ENCODE results near the gene CIBAR2.

The CIBAR2 gene

DNA sequence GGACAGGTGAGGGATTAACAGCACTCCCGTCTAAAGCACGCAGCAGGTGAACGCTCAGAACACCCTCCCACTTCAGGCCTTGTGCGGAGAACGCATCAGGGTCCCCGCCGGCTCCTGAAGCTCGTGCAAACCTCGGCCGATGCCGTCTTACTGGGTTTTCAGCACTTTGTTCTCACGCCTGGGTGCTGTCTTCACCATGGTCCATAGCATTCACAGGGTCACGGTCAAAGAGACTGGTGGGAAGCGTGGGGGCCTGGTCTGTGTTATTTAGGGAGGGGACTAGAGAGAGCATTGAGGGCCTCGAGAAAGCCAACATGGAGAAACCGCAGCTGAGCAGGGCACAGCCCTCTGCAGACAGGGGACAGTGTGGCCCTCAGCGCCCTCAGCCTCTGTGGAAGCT lies 26.6 kb downstream of the CIBAR2 start:
- no peak overlapping the region for H3K4me3 ChIP-seq (ENCODE audit: low read depth, low read length)
- TF ChIP-seq POLR2A (IDR thresholded peaks at IDR 0.05; ENCODE audit: extremely low read depth, insufficient read length) (no peak), MYC (IDR thresholded peaks at IDR 0.05; ENCODE audit: low read depth, low read length) (no peak)
- TF ChIP-seq, protein P1, sequence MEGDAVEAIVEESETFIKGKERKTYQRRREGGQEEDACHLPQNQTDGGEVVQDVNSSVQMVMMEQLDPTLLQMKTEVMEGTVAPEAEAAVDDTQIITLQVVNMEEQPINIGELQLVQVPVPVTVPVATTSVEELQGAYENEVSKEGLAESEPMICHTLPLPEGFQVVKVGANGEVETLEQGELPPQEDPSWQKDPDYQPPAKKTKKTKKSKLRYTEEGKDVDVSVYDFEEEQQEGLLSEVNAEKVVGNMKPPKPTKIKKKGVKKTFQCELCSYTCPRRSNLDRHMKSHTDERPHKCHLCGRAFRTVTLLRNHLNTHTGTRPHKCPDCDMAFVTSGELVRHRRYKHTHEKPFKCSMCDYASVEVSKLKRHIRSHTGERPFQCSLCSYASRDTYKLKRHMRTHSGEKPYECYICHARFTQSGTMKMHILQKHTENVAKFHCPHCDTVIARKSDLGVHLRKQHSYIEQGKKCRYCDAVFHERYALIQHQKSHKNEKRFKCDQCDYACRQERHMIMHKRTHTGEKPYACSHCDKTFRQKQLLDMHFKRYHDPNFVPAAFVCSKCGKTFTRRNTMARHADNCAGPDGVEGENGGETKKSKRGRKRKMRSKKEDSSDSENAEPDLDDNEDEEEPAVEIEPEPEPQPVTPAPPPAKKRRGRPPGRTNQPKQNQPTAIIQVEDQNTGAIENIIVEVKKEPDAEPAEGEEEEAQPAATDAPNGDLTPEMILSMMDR (IDR thresholded peaks at IDR 0.05; ENCODE audit: low read depth, low read length): no peak
- TF ChIP-seq, protein P2, sequence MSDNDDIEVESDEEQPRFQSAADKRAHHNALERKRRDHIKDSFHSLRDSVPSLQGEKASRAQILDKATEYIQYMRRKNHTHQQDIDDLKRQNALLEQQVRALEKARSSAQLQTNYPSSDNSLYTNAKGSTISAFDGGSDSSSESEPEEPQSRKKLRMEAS (IDR thresholded peaks at IDR 0.05; ENCODE audit: low read depth, low read length): no peak
- no peak for DNase-seq (ENCODE audit: low read depth)

DNA sequence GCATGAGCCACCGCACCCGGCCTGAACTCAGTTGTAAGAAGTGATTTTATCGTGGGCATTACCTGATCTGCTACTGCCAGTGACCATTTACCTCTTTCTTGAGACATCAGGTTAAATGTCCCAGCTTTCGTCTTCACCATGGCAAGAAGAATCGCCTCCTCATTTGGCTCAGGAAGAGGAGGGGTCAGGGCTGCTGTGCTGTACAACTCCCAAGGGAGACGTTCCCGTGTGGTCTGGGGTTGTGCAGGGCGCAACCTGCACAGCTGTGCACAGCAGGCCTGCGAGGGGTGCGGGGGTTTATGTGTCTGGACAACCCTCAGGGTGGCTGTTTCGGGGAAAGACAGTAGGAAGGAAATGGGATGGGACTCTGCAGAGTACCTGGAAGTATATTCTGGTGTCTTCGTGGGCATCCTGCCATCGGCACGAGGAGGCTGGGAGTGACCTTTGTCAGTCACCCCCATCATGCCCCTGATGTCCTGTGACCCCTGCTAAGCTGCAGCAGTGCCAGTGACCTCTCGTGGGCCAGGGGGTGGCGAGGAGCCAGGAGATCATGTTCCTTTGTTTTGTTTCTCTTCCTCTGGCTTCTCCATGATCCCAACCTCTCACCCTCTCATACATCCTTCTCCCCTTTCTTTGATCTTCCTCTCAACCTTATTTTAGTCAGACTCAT lies 27.3 kb downstream of the CIBAR2 start:
- no peak overlapping the region for H3K4me3 ChIP-seq (ENCODE audit: low read depth, low read length)
- no peak for TF ChIP-seq MYC (IDR thresholded peaks at IDR 0.05; ENCODE audit: low read depth, low read length)
- no peak for TF ChIP-seq POLR2A (IDR thresholded peaks at IDR 0.05; ENCODE audit: extremely low read depth, insufficient read length)
- TF ChIP-seq, protein P1 (IDR thresholded peaks at IDR 0.05; ENCODE audit: low read depth, low read length): no peak
- DNase-seq (ENCODE audit: low read depth): peak; percentile 65

DNA sequence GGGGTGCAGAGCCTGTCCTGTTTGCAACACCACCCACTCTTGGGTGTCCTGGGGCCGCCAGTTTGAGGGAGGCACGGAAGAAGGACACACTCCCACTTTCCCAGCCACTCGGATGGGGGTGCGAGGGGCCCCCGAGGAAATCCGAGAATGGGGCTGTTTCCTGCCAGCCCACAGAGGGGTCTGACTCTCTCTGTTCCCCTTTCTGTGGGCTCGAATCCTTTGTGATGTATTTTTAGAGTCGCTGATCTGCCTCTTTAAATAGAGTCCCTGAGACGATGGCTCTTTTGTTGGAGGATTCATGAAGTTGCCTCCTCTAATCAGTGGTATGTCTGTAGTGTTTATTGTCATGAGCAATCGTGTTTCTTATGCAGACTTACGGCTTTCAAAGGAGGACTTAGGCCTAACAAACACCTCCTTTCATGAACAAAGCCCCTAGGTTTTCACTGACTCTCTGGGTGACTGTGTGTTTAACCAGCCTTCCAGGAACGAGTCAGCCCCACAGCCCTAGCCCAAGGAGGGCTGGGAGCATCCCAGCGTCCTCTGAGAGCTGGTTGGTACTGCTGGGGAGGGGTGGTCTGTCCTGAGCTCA lies 29.1 kb downstream of the CIBAR2 start:
- DNase-seq (ENCODE audit: low read depth): no peak
- TF ChIP-seq, protein P1 (IDR thresholded peaks at IDR 0.05; ENCODE audit: low read depth, low read length): no peak
- no peak for TF ChIP-seq POLR2A (IDR thresholded peaks at IDR 0.05; ENCODE audit: extremely low read depth, insufficient read length)
- H3K4me3 ChIP-seq (ENCODE audit: low read depth, low read length): no peak overlapping the region

DNA sequence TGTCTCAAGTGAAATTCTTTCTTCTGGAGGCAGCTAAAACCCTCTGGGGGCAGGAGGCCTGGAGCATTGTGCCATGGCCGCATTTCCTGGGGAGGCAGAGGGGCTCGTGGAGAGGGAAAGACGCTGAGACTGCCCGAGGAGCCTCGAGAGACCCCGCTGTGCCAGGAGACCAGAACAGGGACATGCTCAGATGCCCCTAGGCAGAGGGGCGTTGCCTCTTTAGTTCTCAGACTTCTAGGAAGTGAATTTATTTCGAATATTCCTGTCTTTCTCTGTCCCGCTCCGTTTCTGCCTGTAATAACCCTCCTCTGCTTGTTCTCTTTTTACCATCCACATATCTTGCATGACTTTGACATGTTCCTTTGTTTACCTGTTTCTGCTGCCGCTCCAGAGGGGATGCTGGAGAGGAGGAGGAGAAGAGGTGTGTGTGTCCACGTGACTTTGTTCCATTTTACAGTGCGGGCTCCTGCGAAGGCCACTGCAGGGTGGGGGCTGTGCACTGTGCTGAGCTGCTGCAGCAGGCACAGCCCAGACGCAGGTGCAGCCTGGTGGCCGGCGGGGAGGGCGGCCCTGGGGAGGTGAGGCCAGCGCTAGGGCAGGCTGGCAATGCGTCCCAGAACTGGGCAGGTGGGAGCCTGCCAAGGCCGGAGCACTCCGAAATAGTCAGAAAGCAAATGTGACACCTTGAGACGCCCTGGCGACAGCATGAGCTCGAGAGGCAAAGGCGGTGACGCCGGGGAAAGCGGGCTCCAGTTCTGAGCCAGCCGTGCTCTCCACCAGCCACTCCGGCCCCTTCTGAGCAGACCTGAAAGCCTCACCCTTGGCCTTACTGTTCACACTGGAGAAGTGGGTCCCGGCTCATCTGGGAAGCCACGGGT lies 29.9 kb downstream of the CIBAR2 start:
- no peak for TF ChIP-seq POLR2A (IDR thresholded peaks at IDR 0.05; ENCODE audit: extremely low read depth, insufficient read length)
- no peak overlapping the region for H3K4me3 ChIP-seq (ENCODE audit: low read depth, low read length)
- DNase-seq (ENCODE audit: low read depth): no peak

DNA sequence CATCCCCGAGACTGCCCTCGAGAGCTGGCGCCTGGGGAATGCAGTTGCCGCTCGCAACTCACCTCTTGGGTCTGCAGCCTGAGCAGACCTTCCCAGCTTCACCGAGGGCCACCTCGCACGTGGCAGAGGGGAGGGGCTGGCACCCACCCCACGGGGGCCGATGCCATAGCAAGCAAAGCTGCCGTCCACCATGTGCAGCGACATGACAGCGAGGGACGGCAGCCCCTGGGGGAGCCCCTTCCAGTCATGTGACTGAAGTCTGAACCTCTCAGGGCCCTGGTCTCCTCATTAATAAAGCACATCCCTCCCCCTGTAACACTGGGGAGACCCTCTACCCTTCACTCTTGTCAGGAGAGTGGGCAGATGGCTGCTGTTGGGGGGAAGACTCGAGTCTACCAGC lies 30.5 kb downstream of the CIBAR2 start:
- no peak for TF ChIP-seq POLR2A (IDR thresholded peaks at IDR 0.05; ENCODE audit: extremely low read depth, insufficient read length)
- TF ChIP-seq, protein P2 (IDR thresholded peaks at IDR 0.05; ENCODE audit: low read depth, low read length): no peak
- TF ChIP-seq MYC (IDR thresholded peaks at IDR 0.05; ENCODE audit: low read depth, low read length): no peak
- TF ChIP-seq, protein P1 (IDR thresholded peaks at IDR 0.05; ENCODE audit: low read depth, low read length): no peak
- no peak overlapping the region for H3K4me3 ChIP-seq (ENCODE audit: low read depth, low read length)
- no peak for DNase-seq (ENCODE audit: low read depth)

DNA sequence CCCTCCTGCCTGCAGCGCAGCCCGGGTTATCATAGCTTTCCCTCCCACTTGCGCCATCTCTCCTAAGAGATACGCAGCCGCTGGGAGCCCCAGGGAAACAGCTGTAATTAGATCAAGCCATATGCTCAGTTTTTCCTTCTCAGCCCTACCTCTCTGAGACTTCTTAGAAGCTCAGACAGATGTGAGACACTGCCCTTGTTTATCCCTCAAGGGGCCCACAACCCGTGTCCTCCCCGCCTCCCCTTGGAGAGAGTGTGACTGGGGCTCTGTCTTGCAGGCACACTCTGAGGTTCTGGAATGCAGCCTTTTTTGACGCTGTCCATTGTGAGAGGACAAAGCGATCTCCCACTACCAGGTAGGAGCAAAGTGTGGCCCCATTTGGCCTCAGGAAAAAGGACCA lies 31.2 kb downstream of the CIBAR2 start:
- no peak for DNase-seq (ENCODE audit: low read depth)
- TF ChIP-seq, protein P2 (IDR thresholded peaks at IDR 0.05; ENCODE audit: low read depth, low read length): no peak
- no peak for TF ChIP-seq POLR2A (IDR thresholded peaks at IDR 0.05; ENCODE audit: extremely low read depth, insufficient read length)
- no peak for TF ChIP-seq MYC (IDR thresholded peaks at IDR 0.05; ENCODE audit: low read depth, low read length)
- TF ChIP-seq, protein P1 (IDR thresholded peaks at IDR 0.05; ENCODE audit: low read depth, low read length): no peak
- no peak overlapping the region for H3K4me3 ChIP-seq (ENCODE audit: low read depth, low read length)

Measured in NB4 (cell line).